Hematopoietic multipotent progenitor cell treated with erythropoietin and hydrocortisone succinate and interleukin-3 and kit ligand, for 15 days (in vitro differentiated cells): Measurements from ENCODE around the gene SAFB.

ENCODE experiments used
- DNase-seq: peaks from one replicate; pipeline ENCODE4 v3.0.0-alpha.2; 2015; ENCODE audit warnings: low spot score

Gene SAFB

GRCh38 chr19:5627395-5627904 lies 4.6 kb downstream of the SAFB start:
- DNase-seq, result peak; percentile 61

- DNase-seq, result no peak
Measured at GRCh38 chr19:5628461-5628860, 5.6 kb downstream of the SAFB start.

- no peak for DNase-seq
Measured at GRCh38 chr19:5628919-5629481, 6.1 kb downstream of the SAFB start.

GRCh38 chr19:5631567-5632240 lies 8.8 kb downstream of the SAFB start:
- DNase-seq, result no peak

- no peak for DNase-seq
Measured at GRCh38 chr19:5632241-5632612, 9.3 kb downstream of the SAFB start.

- DNase-seq, result no peak
Measured at GRCh38 chr19:5632657-5633056, 9.8 kb downstream of the SAFB start.

GRCh38 chr19:5635427-5635826 lies 12.5 kb downstream of the SAFB start:
- no peak for DNase-seq

- no peak for DNase-seq
Measured at GRCh38 chr19:5637971-5638370, 15.1 kb downstream of the SAFB start.

GRCh38 chr19:5641171-5641570 lies 18.3 kb downstream of the SAFB start:
- DNase-seq, result no peak

- no peak for DNase-seq
Measured at GRCh38 chr19:5642204-5642603, 19.3 kb downstream of the SAFB start.

- no peak for DNase-seq
Measured at GRCh38 chr19:5643060-5643459, 20.2 kb downstream of the SAFB start.

GRCh38 chr19:5644037-5644436 lies 21.2 kb downstream of the SAFB start:
- no peak for DNase-seq

- no peak for DNase-seq
Measured at GRCh38 chr19:5645409-5645808, 22.5 kb downstream of the SAFB start.

- no peak for DNase-seq
Measured at GRCh38 chr19:5646703-5647102, 23.8 kb downstream of the SAFB start.

GRCh38 chr19:5648464-5648863 lies 25.6 kb downstream of the SAFB start:
- DNase-seq, result no peak

- DNase-seq, result no peak
Measured at GRCh38 chr19:5651361-5651760, 28.5 kb downstream of the SAFB start.

- DNase-seq, result no peak
Measured at GRCh38 chr19:5652261-5652660, 29.4 kb downstream of the SAFB start.

- DNase-seq, result no peak
Measured at GRCh38 chr19:5654931-5655330, 32.0 kb downstream of the SAFB start.

- DNase-seq, result no peak
Measured at GRCh38 chr19:5655412-5655811, 32.5 kb downstream of the SAFB start.

- no peak for DNase-seq
Measured at GRCh38 chr19:5661483-5661882, 38.6 kb downstream of the SAFB start.

GRCh38 chr19:5663904-5664303 lies 41.0 kb downstream of the SAFB start:
- DNase-seq, result no peak

GRCh38 chr19:5664515-5664914 lies 41.6 kb downstream of the SAFB start:
- DNase-seq, result no peak

GRCh38 chr19:5665781-5666513 lies 43.1 kb downstream of the SAFB start:
- DNase-seq, result no peak
